OCI-M2 (cell line): ENCODE results near the gene PLOD2.

ENCODE experiments used
- DNase-seq: peaks from one replicate; lab custom pipeline; 2025; ENCODE audit not compliant: unreplicated experiment; lab: John Stamatoyannopoulos, UW

PLOD2 gene

DNA sequence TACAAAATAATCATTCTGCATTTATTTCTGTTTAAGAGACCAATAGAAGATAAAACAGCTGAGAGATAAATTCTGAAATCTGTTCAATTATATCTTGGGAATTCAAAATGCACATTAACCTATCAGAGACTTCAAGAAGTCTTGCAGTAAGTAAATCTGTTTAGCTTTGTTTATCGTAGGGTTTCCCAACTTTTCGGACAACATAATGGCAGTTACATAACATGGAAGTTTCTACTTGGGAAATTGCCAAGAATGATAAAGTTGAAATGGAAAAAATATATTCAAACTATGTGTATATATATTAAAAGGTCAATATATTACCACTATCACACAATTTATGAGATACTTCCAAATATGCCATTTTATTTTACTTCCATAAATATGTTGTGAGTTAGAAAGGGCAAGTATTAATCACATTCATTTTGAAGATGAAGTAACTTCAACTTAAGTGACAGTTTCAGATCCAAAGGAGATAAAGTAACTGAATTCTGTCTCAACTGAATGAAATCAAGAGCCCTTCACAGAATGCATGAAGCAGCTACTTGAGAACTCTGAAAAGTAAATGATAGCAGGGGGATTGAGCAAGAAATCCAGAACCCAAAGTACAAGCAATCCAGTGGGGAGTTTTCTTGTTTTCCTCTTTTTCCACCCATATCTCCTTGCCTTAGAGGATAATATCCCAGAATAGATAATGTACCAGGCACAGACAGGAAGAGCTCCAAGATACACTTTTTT lies 108.8 kb downstream of the PLOD2 start:
- no peak for DNase-seq

DNA sequence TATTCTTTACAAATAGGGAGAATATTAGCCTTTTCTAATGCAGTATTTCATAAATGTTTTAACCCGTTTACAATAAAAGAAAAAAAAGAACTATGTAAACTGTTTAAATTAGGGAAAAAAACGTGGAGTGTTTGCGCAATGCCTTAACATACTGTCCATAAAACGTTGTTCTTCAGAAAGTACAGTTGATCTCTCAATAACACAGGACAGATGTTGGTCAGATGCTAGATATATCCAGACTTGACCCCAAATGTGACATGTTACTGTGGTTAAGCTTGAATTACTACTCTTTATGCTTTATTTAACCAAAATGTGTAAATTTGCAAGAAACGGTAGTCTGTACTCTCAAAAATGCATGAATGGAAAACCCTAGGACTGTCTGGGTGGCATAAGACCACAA lies 110.3 kb downstream of the PLOD2 start:
- DNase-seq = no peak

DNA sequence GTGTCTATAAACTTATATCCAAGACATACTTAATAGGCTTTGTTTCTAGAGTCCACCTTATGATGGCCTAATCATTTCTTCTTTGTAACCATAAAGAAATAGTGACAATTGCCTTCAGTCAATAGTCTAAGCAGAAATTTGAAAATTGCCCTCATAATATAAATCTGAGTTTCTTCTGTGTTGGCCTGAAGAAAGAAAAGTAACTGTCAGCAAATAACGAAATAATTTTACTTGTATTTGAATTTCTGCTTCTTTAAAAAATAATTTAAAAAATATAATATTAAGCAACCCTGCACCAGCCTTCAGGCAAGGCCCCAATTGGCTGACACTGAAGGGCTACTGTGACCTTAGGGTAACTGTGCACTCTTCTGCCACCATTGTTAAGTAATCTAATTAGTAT lies 113.5 kb downstream of the PLOD2 start:
- no peak for DNase-seq

DNA sequence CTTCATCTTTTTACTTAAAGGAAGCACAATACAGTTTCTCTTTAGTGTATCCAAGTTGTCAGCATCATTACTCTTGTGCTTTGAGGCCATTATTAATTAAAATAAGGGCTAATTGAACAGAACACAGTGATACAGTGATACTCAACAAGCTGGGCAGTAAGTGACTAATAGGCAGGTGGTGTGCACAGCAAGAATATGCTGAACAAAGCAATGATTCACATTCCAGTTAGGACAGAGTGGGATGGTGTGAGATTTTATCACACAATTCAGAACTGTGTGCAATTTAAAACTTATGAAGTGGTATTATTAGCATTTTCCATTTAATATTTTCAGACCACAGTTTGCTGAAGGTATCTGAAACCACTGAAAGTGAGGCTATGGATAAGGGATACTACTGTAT lies 116.9 kb downstream of the PLOD2 start:
- no peak for DNase-seq

GRCh38 chr3:146040630-146041029 lies 120.4 kb downstream of the PLOD2 start:
- no peak for DNase-seq

DNA sequence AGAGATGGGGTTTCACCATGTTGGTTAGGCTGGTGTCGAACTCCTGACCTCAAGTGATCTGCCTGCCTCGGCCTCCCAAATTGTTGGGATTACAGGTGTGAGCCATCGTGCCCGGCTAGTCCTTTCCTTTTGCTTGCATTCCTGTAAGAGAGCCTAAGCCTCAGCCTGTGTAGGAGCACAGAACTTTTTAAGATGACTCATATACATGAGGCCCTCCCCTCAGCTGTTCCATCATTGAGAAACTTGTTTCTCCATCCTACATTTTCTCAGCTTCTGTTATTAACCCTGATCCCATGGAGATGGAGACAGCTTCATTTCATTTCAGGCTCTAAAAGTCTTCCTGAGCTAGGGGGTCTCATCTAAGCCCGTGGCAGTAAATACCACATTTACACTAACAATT lies 123.3 kb downstream of the PLOD2 start:
- no peak for DNase-seq

- DNase-seq = no peak
Measured at GRCh38 chr3:146036281-146036680, 124.7 kb downstream of the PLOD2 start.

GRCh38 chr3:146035366-146035765 lies 125.6 kb downstream of the PLOD2 start:
- DNase-seq = no peak

DNA sequence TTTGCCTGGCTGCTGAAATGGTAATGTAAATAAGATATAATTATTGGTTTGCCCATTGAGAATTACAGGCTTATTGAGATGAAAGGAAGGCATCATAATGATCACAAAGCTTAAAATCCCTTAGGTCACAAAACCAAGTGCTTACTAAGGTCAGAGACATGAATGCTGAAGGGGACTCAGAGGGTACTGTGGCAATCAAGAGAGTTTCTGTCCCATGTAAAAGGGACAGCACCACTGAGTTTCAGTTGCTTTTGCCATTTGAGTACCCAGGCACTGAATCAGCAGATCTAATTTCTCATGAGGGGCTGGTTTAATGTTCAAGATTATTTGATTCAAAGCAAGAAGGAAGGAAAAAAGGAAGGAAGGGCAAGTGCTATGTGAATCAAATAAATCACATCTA lies 127.0 kb downstream of the PLOD2 start:
- no peak for DNase-seq

DNA sequence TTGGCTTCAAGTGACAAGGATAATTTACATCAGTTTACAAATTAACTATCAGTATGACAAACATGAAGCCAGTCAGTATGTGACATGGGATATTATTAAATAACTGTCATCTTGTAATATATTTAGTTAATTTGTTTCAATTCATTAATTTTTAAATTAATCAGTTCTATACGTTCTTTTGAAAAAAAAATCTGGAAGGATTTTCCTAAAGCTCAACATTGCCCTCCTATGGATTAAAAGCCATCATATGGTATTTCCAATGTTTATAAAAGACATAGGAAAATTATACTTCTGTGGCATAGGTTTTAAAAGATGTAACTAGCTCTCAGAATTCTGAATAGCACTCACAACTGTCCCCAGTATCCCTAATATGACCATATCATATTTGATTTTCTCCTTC lies 134.4 kb downstream of the PLOD2 start:
- DNase-seq = no peak

DNA sequence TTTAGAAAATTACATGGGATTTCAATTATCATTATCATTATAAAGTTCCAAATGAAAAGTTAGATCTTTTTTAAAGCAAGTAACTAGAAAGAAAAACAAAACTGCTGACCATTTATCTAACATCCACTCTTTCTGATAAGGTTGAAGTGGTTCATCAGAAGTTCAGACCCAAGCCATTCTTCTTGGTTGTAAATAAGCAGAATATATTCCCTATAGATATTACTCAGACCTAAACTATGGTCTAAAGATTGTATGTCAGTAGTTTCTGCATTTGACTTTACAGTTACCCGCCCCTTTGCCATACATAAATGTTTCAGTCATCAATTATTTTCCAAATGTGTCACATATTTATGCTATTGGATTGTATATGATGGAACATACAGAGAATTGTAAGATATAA lies 136.7 kb downstream of the PLOD2 start:
- DNase-seq = no peak

GRCh38 chr3:146020969-146021368 lies 140.0 kb downstream of the PLOD2 start:
- DNase-seq = no peak

DNA sequence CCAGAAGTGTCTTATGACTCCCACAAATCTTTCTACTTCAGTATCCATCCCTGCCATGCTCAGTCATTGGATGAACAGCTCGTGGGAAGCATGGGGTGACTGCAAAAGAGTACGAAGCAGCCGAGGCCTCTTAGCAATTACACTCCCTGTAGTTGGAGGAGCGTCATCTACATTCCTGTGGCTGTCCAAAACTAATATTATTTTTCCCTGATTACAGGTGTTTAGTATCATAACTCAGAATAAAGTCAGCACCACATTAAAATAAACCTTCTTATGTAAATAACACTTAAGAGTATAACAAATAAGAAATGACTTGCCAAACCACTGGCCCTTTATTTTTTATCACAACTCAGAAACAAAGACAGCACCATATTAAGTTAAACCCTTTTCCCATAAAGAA lies 141.5 kb downstream of the PLOD2 start:
- DNase-seq = no peak
